ENCODE measurements around the gene NTRK2.

GRCh38 chr9:84880835-84881234 lies 211.3 kb downstream of the NTRK2 start:
- TF ChIP-seq POLR2A (IDR thresholded peaks at IDR 0.05) (no peak), CTCF (IDR thresholded peaks at IDR 0.05) (no peak)
